Hematopoietic multipotent progenitor cell treated with erythropoietin and hydrocortisone succinate and interleukin-3 and kit ligand, for 8 days (in vitro differentiated cells): ENCODE data around the gene ZNF850.
A peak's percentile ranks its signal among the peaks of the same experiment; 100 is the strongest.

Source experiments
- DNase-seq: peaks from one replicate; pipeline ENCODE4 v3.0.0-alpha.2; 2015

The ZNF850 gene

DNA sequence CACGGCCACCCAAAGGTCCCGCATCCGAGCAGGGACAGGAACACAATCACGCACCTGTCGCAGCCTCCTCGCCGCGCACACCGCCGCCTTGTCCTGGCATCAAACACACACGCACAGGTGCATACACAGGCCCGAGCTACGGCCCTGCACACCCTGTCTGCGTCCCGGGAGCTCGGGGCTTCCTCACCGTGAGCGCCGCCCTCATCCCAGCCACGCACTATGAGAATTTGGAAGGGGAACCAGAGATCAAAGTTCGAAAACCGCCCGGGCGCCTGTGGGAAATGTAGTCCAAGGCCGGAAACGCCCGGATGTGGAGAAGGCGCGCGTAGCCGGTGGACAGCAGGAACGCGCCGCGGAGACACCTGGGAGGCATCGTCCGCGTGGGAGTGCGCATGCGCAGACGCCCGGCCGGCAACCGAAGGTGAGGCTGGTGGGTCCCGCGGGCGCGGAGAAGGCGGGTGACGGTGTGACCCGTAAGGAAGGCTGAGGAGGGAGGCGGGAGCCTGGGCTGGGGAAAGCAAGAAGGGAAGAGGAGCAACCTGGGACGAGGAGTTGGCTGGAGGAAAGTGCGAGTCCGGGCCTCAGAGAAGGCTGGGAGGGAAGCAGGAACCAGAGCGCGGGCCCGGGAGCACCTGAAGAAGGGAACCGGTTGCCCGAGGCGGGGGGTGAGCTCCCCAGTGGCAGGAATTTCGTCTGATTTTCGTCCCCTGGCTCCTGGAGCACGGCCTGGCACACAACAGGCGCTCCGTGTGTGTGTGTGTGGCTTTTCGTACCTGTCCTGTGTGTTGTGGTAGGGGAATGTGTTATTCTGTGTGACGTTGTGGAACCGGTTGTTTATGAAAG is 85.2 kb downstream of the ZNF850 start, which contains the start of gene ZNF567:
Gene ZNF567 (plus strand): TSS at position 399 of the 843 bp plus-strand sequence. CDS start 7,256 bp downstream, outside the sequence.
- DNase-seq, result peak; percentile 98

DNA sequence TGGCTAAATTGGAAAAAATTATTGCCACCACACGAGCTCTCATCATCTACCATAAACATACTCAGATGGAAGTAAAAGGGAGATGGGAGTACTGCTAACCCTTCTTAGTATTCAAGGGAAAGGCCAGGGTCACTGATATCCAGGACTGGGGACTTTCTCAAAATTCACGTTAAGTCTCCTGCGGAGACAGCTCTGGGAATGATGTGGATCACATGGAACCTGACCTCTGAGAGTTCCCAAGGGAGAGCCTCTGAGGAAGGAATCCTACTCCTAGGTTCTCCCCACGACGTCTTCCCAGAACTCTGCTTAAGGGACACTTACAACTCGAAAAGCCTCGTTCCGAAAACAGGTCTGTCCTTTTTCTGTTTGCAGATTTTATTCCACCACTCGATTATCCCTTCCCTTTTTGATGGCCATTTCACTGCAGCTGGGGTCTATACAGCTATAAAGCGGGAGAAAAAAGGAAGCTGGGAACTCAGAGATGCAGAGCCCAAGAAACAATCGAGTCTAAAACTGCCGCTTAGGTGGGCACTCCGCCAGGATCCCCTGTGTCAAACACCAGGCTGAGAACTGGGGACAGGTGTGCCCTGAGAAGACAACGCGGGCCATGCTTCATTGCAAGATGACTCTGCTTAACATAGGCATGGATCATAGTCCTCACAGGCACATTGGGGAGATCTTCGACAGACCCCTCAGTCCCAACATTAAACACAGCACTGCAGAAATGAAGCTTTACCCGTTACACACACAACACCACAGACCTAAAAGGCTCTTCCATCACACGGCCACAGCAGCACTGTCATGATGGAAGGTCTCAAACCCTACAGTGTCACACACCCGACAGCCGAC is 86.0 kb downstream of the ZNF850 start:
- DNase-seq, result no peak

DNA sequence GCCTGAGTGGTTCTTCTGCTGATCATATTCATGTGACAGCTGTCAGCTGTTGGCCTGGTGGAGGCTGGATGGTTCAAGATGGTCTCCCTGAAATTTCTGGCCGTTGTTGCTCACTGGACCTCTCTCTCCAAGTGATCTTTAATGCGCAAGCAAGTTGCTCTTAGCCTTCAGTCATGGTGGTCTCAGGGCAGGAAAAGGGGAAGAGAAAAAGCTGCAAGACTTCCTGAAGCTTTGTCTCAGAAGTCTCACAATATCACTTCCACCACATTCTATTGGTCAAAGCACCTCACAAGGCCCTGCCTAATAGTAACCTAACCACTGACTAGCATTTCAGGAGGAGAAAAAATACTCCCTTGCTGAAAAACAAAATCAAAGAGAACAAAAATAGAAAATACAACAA is 86.8 kb downstream of the ZNF850 start:
- DNase-seq, result no peak

DNA sequence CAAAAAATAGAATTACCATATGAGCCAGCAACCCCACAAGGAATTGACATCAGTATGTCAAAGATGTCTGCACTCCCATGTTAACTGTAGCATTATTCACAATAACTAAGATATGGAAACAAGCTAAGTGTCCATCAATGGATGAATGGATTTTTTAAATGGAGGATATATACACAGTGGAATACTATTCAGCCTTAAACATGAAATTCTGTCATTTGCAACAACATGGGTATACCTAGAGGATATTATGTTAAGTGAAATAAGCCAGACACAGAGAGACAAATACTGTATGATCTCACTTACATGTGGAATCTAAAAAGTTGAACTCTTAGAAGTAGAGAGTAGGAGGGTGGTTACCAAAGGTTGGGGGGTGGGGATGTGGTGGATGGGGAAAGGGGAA is 93.2 kb downstream of the ZNF850 start:
- no peak for DNase-seq

DNA sequence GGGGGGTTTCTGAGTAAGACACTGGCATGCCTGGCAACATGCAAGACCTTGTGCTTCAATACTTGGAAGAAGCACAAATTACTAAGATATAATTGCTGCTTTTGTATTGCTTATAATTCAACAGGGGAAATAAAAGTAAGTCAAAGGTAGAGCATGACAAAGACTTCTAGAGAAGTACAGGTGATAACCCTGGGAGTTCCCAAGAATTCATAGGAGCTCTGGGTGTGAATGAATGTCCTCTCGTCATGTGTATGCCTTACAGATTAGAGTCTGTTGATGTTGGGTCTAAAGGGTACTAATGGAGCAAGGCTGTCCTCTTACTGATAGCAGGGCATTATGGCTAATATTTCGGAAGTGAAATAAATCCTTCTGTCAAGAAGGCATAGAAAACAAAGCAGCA is 98.4 kb downstream of the ZNF850 start:
- DNase-seq, result no peak

DNA sequence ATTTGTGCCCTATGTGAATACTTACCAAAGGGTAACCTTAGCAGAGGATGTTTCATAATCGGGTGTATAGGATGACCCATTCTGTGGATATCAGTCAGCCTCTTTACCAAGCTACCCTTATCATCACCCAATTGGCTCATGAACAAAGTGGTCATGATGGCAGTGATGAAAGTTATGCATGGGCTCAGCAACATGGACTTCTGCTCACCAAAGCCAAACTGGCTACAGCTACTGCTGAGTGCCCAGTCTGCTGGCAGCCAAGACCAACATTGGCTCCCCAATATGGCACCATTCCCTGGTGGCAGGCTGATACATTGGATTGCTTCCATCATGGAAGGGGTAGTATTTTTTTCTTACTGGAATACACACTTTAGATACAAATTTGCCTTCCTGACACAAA is 100.2 kb downstream of the ZNF850 start:
- DNase-seq, result no peak

DNA sequence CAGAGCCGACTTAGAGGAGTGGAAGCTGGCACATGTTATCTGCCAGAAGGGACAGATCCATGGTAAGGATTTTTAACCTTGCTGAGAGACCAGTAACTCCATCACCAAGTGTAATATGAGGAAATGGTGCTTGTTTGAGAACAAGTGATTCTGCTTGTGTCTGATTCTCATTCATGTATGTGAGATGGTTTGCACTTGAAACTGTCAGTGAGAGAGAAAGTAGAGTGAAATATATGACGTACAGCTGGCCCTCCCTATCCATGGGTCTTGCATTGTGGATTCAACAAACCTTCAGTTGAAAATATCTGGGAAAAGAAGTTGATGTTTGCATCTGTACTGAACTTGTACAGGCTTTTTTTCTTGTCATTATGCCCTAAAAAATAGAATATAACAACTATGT is 104.0 kb downstream of the ZNF850 start:
- no peak for DNase-seq

DNA sequence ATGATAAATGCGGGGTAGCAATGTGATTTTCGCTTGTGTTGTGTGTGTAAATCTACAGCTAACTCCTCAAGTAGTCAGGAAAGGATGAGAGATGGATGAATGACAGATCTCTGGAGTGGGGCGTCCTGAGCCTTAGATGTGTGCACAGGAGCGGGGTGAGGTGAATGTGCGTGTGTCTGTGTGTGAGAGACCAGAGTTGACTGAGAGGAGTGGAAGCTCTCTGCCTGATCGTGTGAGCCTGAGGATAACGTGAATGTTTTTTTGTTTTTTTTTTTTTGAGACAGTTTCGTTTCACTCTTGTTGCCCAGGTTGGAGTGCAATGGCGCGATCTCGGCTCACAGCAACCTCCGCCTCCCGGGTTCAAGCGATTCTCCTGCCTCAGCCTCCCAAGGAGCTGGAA is 106.8 kb downstream of the ZNF850 start:
- no peak for DNase-seq
